Measurements from ENCODE around the gene EHF. TPM values are rescaled to one million over a fixed set of nuclear protein-coding genes. Genes with fewer than 3 reads are reported as not detected.
"Not testable (repeated sequence)": the region's sequence is repeated elsewhere in the genome, so short reads cannot be mapped to it uniquely, and the experiment has no call there.

The EHF gene
- total and polyA plus RNA-seq, 3 experiments from 2014 or later, result 0.20 to 0.58 TPM; not detected in 1

GRCh38 chr11:34586488-34587281 is 34.2 kb upstream of the EHF start:
- Mint-ChIP-seq H3K27me3 (peaks cover 10 to 30% of the 10 kb centered on the region in 2 donors), H3K4me1 (no peaks in the 10 kb centered on the region), H3K36me3 (no peaks in the 10 kb centered on the region), H3K27ac (no peak overlapping the region), H3K9me3 (no peaks in the 10 kb centered on the region), H3K4me3 (no peak overlapping the region)
- H3K4me1 ChIP-seq (ENCODE audit: insufficient read depth, low read length), result no peaks in the 10 kb centered on the region
- ChIA-PET POLR2A (interaction anchor here (0.6 kb wide), 1 partner anchor 36 kb away, joined by 3 read pairs; no protein-coding TSS in a partner anchor), CTCF (interaction anchor here (0.7 to 3.1 kb wide), 16 partner anchors 9 to 901 kb away, joined by 3 to 26 read pairs (median 3); no protein-coding TSS in a partner anchor)
- H3K9me3 ChIP-seq (ENCODE audit: low read length), result no peaks in the 10 kb centered on the region
- H3K36me3 ChIP-seq (ENCODE audit: insufficient read depth, low read length), result no peaks in the 10 kb centered on the region
- H3K27me3 ChIP-seq (ENCODE audit: insufficient read depth, low read length, poor library complexity, severe bottlenecking), result no peaks in the 10 kb centered on the region
- DNase-seq, result no peak
- no peak overlapping the region for H3K27ac ChIP-seq (ENCODE audit: low read depth, low read length)
- H3K4me3 ChIP-seq (ENCODE audit: low read length), result no peak overlapping the region

- POLR2A ChIA-PET, result interaction anchor here (0.6 kb wide), 1 partner anchor 35 kb away, joined by 3 read pairs; no protein-coding TSS in a partner anchor
- no peak overlapping the region for H3K27ac Mint-ChIP-seq
- H3K27ac ChIP-seq (ENCODE audit: low read depth, low read length), result no peak overlapping the region
- no peaks in the 10 kb centered on the region for H3K36me3 Mint-ChIP-seq
- no peaks in the 10 kb centered on the region for H3K9me3 ChIP-seq (ENCODE audit: low read length)
- H3K4me1 Mint-ChIP-seq, result no peaks in the 10 kb centered on the region
- H3K4me3 ChIP-seq (ENCODE audit: low read length), result no peak overlapping the region
- CTCF ChIA-PET, result interaction anchor here (0.7 to 3.1 kb wide), 8 partner anchors 9 to 900 kb away, joined by 3 to 26 read pairs (median 4); no protein-coding TSS in a partner anchor
- H3K4me1 ChIP-seq (ENCODE audit: insufficient read depth, low read length), result no peaks in the 10 kb centered on the region
- H3K27me3 Mint-ChIP-seq, result peaks cover 13 to 27% of the 10 kb centered on the region in 2 donors
- no peak overlapping the region for H3K4me3 Mint-ChIP-seq
- peaks cover 0 to 2% (median 0%) of the 10 kb centered on the region in 5 donors for H3K9me3 Mint-ChIP-seq
- DNase-seq, result no peak
- H3K27me3 ChIP-seq (ENCODE audit: insufficient read depth, low read length, poor library complexity, severe bottlenecking), result no peaks in the 10 kb centered on the region
- H3K36me3 ChIP-seq (ENCODE audit: insufficient read depth, low read length), result no peaks in the 10 kb centered on the region
These were observed 33.6 kb upstream of the EHF start for GRCh38 chr11:34587282-34587677.

DNA sequence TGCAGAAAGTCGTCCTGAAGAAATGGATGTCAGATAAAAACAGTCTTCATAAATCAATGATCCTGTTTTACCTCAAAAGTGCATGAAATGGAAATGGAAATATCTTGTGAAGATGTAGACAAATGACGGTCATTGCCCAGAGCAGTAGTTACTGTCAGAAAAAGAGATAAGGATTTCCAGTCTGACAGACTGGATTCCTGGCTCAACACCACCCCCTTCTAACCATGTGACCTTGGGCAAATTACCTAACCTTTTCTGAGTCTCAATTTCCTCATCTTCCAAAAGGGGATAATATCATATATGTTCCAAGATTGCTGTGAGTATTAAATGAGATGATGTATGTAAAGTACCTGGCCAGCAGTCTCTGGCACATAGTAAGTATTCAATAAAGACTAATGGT is 32.9 kb upstream of the EHF start:
- H3K4me3 Mint-ChIP-seq, result no peak overlapping the region
- Histone ChIP-seq H3K9me3 (ENCODE audit: low read length) (no peaks in the 10 kb centered on the region), H3K36me3 (ENCODE audit: insufficient read depth, low read length) (no peaks in the 10 kb centered on the region), H3K4me3 (ENCODE audit: low read length) (no peak overlapping the region), H3K27me3 (ENCODE audit: insufficient read depth, low read length, poor library complexity, severe bottlenecking) (no peaks in the 10 kb centered on the region), H3K27ac (ENCODE audit: low read depth, low read length) (no peak overlapping the region), H3K4me1 (ENCODE audit: insufficient read depth, low read length) (no peaks in the 10 kb centered on the region)
- H3K27me3 Mint-ChIP-seq, result peaks cover 17 to 33% of the 10 kb centered on the region in 2 donors
- peaks cover 2 to 7% (median 5%) of the 10 kb centered on the region in 5 donors for H3K9me3 Mint-ChIP-seq
- no peaks in the 10 kb centered on the region for H3K4me1 Mint-ChIP-seq
- DNase-seq, result no peak
- ChIA-PET CTCF (interaction anchor here (2.9 kb wide), 1 partner anchor 804 kb away, joined by 26 read pairs; no protein-coding TSS in a partner anchor), POLR2A (no interaction called here)
- H3K27ac Mint-ChIP-seq, result peak overlapping the region in 1 of 8 donors; percentile 43
- H3K36me3 Mint-ChIP-seq, result peaks cover 0 to 2% (median 0%) of the 10 kb centered on the region in 3 donors

- Mint-ChIP-seq H3K4me1 (no peaks in the 10 kb centered on the region), H3K27ac (peak overlapping the region in 1 of 8 donors; percentile 55), H3K4me3 (no peak overlapping the region), H3K9me3 (peaks cover 2 to 13% (median 8%) of the 10 kb centered on the region in 5 donors), H3K36me3 (peaks cover 0 to 3% (median 0%) of the 10 kb centered on the region in 3 donors), H3K27me3 (peaks cover 16 to 38% of the 10 kb centered on the region in 2 donors)
- no peaks in the 10 kb centered on the region for H3K4me1 ChIP-seq (ENCODE audit: insufficient read depth, low read length)
- no peak overlapping the region for H3K4me3 ChIP-seq (ENCODE audit: low read length)
- DNase-seq, result no peak
- no peaks in the 10 kb centered on the region for H3K9me3 ChIP-seq (ENCODE audit: low read length)
- ChIA-PET POLR2A (no interaction called here), CTCF (interaction anchor here (1.2 kb wide), 1 partner anchor 803 kb away, joined by 4 read pairs; no protein-coding TSS in a partner anchor)
- H3K36me3 ChIP-seq (ENCODE audit: insufficient read depth, low read length), result no peaks in the 10 kb centered on the region
- H3K27me3 ChIP-seq (ENCODE audit: insufficient read depth, low read length, poor library complexity, severe bottlenecking), result no peaks in the 10 kb centered on the region
- H3K27ac ChIP-seq (ENCODE audit: low read depth, low read length), result no peak overlapping the region
These were observed 32.2 kb upstream of the EHF start for GRCh38 chr11:34588701-34589100.

DNA sequence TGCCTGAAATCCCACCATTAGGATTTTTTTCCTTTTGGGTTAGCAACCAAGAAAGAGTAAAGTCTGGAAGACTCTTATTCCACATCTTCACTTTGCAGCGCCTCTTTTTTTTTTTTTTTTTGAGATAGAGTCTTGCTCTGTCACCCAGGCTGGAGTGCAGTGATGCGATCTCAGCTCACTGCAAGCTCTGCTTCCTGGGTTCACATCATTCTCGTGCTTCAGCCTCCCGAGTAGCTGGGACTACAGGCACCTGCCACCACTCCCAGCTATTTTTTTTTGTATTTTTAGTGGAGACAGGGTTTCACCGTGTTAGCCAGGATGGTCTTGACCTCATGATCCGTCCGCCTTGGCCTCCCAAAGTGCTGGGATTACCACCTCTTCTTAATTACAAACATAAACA is 31.7 kb upstream of the EHF start:
- H3K27ac Mint-ChIP-seq; DNase-seq; H3K27me3 ChIP-seq (ENCODE audit: insufficient read depth, low read length, poor library complexity, severe bottlenecking); H3K9me3 ChIP-seq (ENCODE audit: low read length); H3K4me1 Mint-ChIP-seq; H3K4me1 ChIP-seq (ENCODE audit: insufficient read depth, low read length); H3K36me3 Mint-ChIP-seq; H3K4me3 Mint-ChIP-seq; H3K27ac ChIP-seq (ENCODE audit: low read depth, low read length); POLR2A ChIA-PET; H3K4me3 ChIP-seq (ENCODE audit: low read length); H3K36me3 ChIP-seq (ENCODE audit: insufficient read depth, low read length): not testable (repeated sequence)
- CTCF ChIA-PET, result interaction anchor here (1.2 kb wide), 1 partner anchor 803 kb away, joined by 4 read pairs; no protein-coding TSS in a partner anchor
- Mint-ChIP-seq H3K27me3 (peaks cover 21 to 43% of the 10 kb centered on the region in 2 donors), H3K9me3 (peaks cover 4 to 16% (median 12%) of the 10 kb centered on the region in 5 donors)

DNA sequence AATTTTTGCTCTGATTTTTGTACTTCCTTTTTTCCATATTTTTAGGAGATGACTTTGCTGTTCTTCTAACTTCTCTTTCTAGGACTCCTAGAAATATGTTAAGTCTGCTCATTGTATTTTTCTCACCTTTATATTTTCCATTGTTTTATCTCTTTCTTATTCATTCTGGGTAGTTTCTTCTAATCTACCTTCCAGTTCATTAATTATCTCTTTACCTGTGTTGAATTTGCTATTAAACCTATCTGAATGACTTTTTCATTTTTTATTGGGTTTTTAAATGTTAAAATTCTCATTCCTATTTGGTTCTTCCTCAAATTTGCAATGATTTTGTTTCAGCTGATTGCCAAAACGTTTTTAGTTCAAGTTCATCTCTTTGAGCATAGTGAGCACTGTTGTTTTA is 27.8 kb upstream of the EHF start:
- peaks cover 22 to 57% of the 10 kb centered on the region in 2 donors for H3K27me3 Mint-ChIP-seq
- POLR2A ChIA-PET, result no interaction called here
- no peaks in the 10 kb centered on the region for H3K9me3 ChIP-seq (ENCODE audit: low read length)
- no peak overlapping the region for H3K27ac Mint-ChIP-seq
- H3K36me3 ChIP-seq (ENCODE audit: insufficient read depth, low read length), result no peaks in the 10 kb centered on the region
- H3K36me3 Mint-ChIP-seq, result peaks cover 0 to 3% (median 0%) of the 10 kb centered on the region in 3 donors
- no peak overlapping the region for H3K4me3 ChIP-seq (ENCODE audit: low read length)
- H3K27me3 ChIP-seq (ENCODE audit: insufficient read depth, low read length, poor library complexity, severe bottlenecking), result no peaks in the 10 kb centered on the region
- no peak overlapping the region for H3K27ac ChIP-seq (ENCODE audit: low read depth, low read length)
- DNase-seq, result no peak
- peaks cover 4 to 18% (median 15%) of the 10 kb centered on the region in 5 donors for H3K9me3 Mint-ChIP-seq
- no peaks in the 10 kb centered on the region for H3K4me1 ChIP-seq (ENCODE audit: insufficient read depth, low read length)
- no peak overlapping the region for H3K4me3 Mint-ChIP-seq
- no peaks in the 10 kb centered on the region for H3K4me1 Mint-ChIP-seq
- CTCF ChIA-PET, result no interaction called here

DNA sequence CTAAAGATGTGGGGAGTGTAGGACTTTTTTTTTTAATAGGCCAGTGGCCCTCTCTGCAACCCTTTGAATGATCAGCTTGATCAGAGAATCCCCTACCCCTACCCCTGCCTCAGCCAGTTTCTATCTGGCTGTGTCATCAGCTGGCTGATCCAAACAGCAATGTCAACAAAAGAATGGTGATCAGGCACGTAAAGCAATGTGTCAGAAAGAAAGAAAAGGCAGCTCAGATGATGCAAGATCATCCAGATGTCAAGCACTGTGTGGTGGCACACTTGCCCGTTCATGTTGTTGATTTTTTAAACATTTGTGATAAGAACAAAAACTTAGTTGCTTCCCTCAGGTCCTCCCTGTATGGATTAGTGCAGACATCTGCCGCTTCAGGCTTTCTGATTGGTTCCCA is 26.3 kb upstream of the EHF start:
- Mint-ChIP-seq H3K4me1 (peaks cover 3 to 7% (median 7%) of the 10 kb centered on the region in 3 donors), H3K27me3 (peaks cover 19 to 49% of the 10 kb centered on the region in 2 donors), H3K36me3 (peaks cover 0 to 3% (median 0%) of the 10 kb centered on the region in 3 donors), H3K9me3 (peaks cover 4 to 18% (median 15%) of the 10 kb centered on the region in 5 donors), H3K4me3 (no peak overlapping the region), H3K27ac (no peak overlapping the region)
- no peaks in the 10 kb centered on the region for H3K27me3 ChIP-seq (ENCODE audit: insufficient read depth, low read length, poor library complexity, severe bottlenecking)
- POLR2A ChIA-PET, result interaction anchor here (0.6 kb wide), 1 partner anchor 758 kb away, joined by 3 read pairs; no protein-coding TSS in a partner anchor
- DNase-seq, result no peak
- H3K9me3 ChIP-seq (ENCODE audit: low read length), result no peaks in the 10 kb centered on the region
- H3K4me3 ChIP-seq (ENCODE audit: low read length), result no peak overlapping the region
- CTCF ChIA-PET, result interaction anchor here (3.6 kb wide), 1 partner anchor 8 kb away, joined by 15 read pairs; no protein-coding TSS in a partner anchor
- no peaks in the 10 kb centered on the region for H3K36me3 ChIP-seq (ENCODE audit: insufficient read depth, low read length)
- H3K4me1 ChIP-seq (ENCODE audit: insufficient read depth, low read length), result peaks cover 7% of the 10 kb centered on the region
- H3K27ac ChIP-seq (ENCODE audit: low read depth, low read length), result no peak overlapping the region

DNA sequence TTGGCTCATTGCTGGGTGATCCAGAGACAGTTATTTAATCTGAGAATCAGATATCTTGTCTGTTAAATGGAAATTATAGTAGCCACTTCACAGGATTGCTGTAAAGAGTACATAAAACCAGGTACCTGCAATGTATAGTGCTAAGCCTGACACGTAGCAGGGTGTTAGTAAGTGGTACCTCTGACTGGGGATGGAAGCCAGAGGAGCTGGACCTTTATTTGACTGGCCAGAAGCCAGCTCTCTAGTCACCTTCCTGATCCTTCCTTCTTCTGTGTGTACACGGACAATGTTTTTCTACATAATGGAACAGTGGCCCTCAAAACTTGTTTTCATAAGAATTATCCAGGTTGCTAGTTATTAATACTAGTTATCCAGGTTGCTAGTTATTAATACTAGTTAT is 25.5 kb upstream of the EHF start:
- ChIA-PET CTCF (interaction anchor here (3.6 kb wide), 1 partner anchor 9 kb away, joined by 15 read pairs; no protein-coding TSS in a partner anchor), POLR2A (no interaction called here)
- no peak overlapping the region for H3K27ac ChIP-seq (ENCODE audit: low read depth, low read length)
- H3K36me3 ChIP-seq (ENCODE audit: insufficient read depth, low read length), result no peaks in the 10 kb centered on the region
- no peak overlapping the region for H3K4me3 ChIP-seq (ENCODE audit: low read length)
- Mint-ChIP-seq H3K27ac (no peak overlapping the region), H3K4me3 (no peak overlapping the region), H3K9me3 (peaks cover 4 to 18% (median 15%) of the 10 kb centered on the region in 5 donors), H3K36me3 (peaks cover 0 to 3% (median 0%) of the 10 kb centered on the region in 3 donors), H3K4me1 (peaks cover 10 to 14% (median 14%) of the 10 kb centered on the region in 3 donors), H3K27me3 (peaks cover 19 to 49% of the 10 kb centered on the region in 2 donors)
- DNase-seq, result no peak
- H3K27me3 ChIP-seq (ENCODE audit: insufficient read depth, low read length, poor library complexity, severe bottlenecking), result no peaks in the 10 kb centered on the region
- H3K4me1 ChIP-seq (ENCODE audit: insufficient read depth, low read length), result peaks cover 14% of the 10 kb centered on the region
- no peaks in the 10 kb centered on the region for H3K9me3 ChIP-seq (ENCODE audit: low read length)

Measured in CD8-positive, alpha-beta memory T cell (primary cell).